G401 (cell line): Measurements from ENCODE around the gene OVCA2. TPM values are rescaled to one million over a fixed set of nuclear protein-coding genes. Genes with fewer than 3 reads are reported as not detected.
A peak's percentile ranks its signal among the peaks of the same experiment; 100 is the strongest.
"Not testable (repeated sequence)": the region's sequence is repeated elsewhere in the genome, so short reads cannot be mapped to it uniquely, and the experiment has no call there.

Experiments used
- DNase-seq: peaks from one replicate; pipeline ENCODE4 v3.0.0-alpha.2; 2015; ENCODE audit warnings: low spot score
- in situ Hi-C: cut with HindIII; loops from 2 replicates; pipeline ENCODE4 v1.10.0; 2016; ENCODE audit warnings: low sequenced_read_pairs, mixed read lengths
- total RNA-seq: library from RNA; depleted of rRNA; stranded (reverse); fragments of >200 nt; shearing (Covaris generic); gene quantifications from 2 replicates; pipeline ENCODE4 v1.2.3, GENCODE V29; 2014

The OVCA2 gene
- total RNA-seq, 1 experiment from 2014 or later = 48.0 TPM

GRCh38 chr17:2012499-2012898 lies 29.3 kb upstream of the OVCA2 start:
- in situ Hi-C loops = no loop called here
- DNase-seq = no peak

- DNase-seq = not testable (repeated sequence)
Observed at GRCh38 chr17:2013220-2013993, 28.4 kb upstream of the OVCA2 start.

GRCh38 chr17:2013994-2014317 lies 27.9 kb upstream of the OVCA2 start:
- DNase-seq = no peak
- in situ Hi-C loops = no loop called here

More at GRCh38 chr17:2013220-2013993, 28.4 kb upstream of the OVCA2 start:
- in situ Hi-C loops = not testable (repeated sequence)

- in situ Hi-C loops = no loop called here
- DNase-seq = no peak
Observed at GRCh38 chr17:2015314-2015713, 26.5 kb upstream of the OVCA2 start.

GRCh38 chr17:2016494-2016893 lies 25.3 kb upstream of the OVCA2 start:
- DNase-seq = peak; percentile 68
- in situ Hi-C loops = no loop called here

- in situ Hi-C loops = no loop called here
Observed at GRCh38 chr17:2017274-2017941, 24.4 kb upstream of the OVCA2 start.

GRCh38 chr17:2018716-2019510 lies 22.9 kb upstream of the OVCA2 start:
- DNase-seq = peak; percentile 83
- in situ Hi-C loops = no loop called here

More at GRCh38 chr17:2017274-2017941, 24.4 kb upstream of the OVCA2 start:
- DNase-seq = no peak

GRCh38 chr17:2019723-2020122 lies 22.1 kb upstream of the OVCA2 start:
- no peak for DNase-seq
- in situ Hi-C loops = no loop called here

GRCh38 chr17:2020721-2021120 lies 21.1 kb upstream of the OVCA2 start:
- no peak for DNase-seq
- in situ Hi-C loops = no loop called here

- no peak for DNase-seq
- in situ Hi-C loops = no loop called here
Observed at GRCh38 chr17:2022647-2023240, 19.1 kb upstream of the OVCA2 start.

- in situ Hi-C loops = no loop called here
- no peak for DNase-seq
Observed at GRCh38 chr17:2023256-2023655, 18.6 kb upstream of the OVCA2 start.

- in situ Hi-C loops = no loop called here
- DNase-seq = peak; percentile 76
Observed at GRCh38 chr17:2023692-2024571, 17.9 kb upstream of the OVCA2 start.

- in situ Hi-C loops = loop anchor here (25.0 kb wide), 1 partner anchor 137 kb away; no protein-coding TSS in a partner anchor
- no peak for DNase-seq
Observed at GRCh38 chr17:2024572-2025219, 17.1 kb upstream of the OVCA2 start.

GRCh38 chr17:2025220-2025621 lies 16.6 kb upstream of the OVCA2 start, which contains the start of gene RTN4RL1:
TSS of gene RTN4RL1 (minus strand) at chr17:2025334. CDS start at chr17:2024865, 469 bp downstream.
- DNase-seq = peak; percentile 90
- in situ Hi-C loops = loop anchor here (25.0 kb wide), 1 partner anchor 138 kb away; no protein-coding TSS in a partner anchor

- peak; percentile 64 for DNase-seq
- in situ Hi-C loops = loop anchor here (25.0 kb wide), 1 partner anchor 138 kb away; no protein-coding TSS in a partner anchor
Observed at GRCh38 chr17:2025622-2026309, 16.1 kb upstream of the OVCA2 start.

- no peak for DNase-seq
- in situ Hi-C loops = loop anchor here (25.0 kb wide), 1 partner anchor 140 kb away; no protein-coding TSS in a partner anchor
Observed at GRCh38 chr17:2027528-2028233, 14.1 kb upstream of the OVCA2 start.

GRCh38 chr17:2028234-2028614 lies 13.6 kb upstream of the OVCA2 start:
- in situ Hi-C loops = loop anchor here (25.0 kb wide), 1 partner anchor 141 kb away; no protein-coding TSS in a partner anchor
- no peak for DNase-seq
